Left ventricle myocardium inferior (tissue), 1 donor: ENCODE results near the gene ARSI. TPM values are rescaled to one million over a fixed set of nuclear protein-coding genes. Genes with fewer than 3 reads are reported as not detected.
"Not testable (repeated sequence)": the region's sequence is repeated elsewhere in the genome, so short reads cannot be mapped to it uniquely, and the experiment has no call there.

ENCODE experiments used
- DNase-seq: peaks from one replicate; pipeline ENCODE4 v3.0.0-alpha.2; 2020
- H3K27ac ChIP-seq: fragments of 200-600 bp; replicated peaks from 2 replicates; pipeline ENCODE4 v1.8.0; 2021
- H3K27me3 ChIP-seq: fragments of 200-600 bp; 2 replicates; pipeline ENCODE4 v1.8.0; 2021; ENCODE audit warnings: low read depth
- H3K36me3 ChIP-seq: fragments of 200-600 bp; 2 replicates; pipeline ENCODE4 v1.8.0; 2021
- H3K4me1 ChIP-seq: fragments of 200-600 bp; 2 replicates; pipeline ENCODE4 v1.8.0; 2021
- H3K4me3 ChIP-seq: fragments of 200-600 bp; 2 replicates; pipeline ENCODE4 v1.8.0; 2021; ENCODE audit warnings: mild to moderate bottlenecking, moderate library complexity
- H3K9me3 ChIP-seq: fragments of 200-600 bp; replicated peaks from 2 replicates; pipeline ENCODE4 v1.8.0; 2021
- CTCF ChIP-seq: fragments of 200-600 bp; IDR thresholded peaks from 2 replicates; pipeline ENCODE4 v1.8.0; 2021; ENCODE audit warnings: antibody characterized with exemption, mild to moderate bottlenecking, borderline replicate concordance
- intact Hi-C: fragments of 100-400 bp; cut with micrococcal nuclease; formaldehyde crosslinking; loops from one replicate; pipeline ENCODE4 v1.11.0; 2022
- total RNA-seq: library from RNA; stranded (reverse); fragmentation: NEBNext Ultra II Directional; extraction: Animal tissue kit (Norgen Biotek cat#: 25700); gene quantifications from one replicate; pipeline ENCODE4 v1.2.1, GENCODE V29; 2021
- donor health status: DM: no; HTN: yes; CAD: no; lungs with severe emphysema.

Gene ARSI
- total RNA-seq, 1 donor from 2014 or later: 0.16 TPM

- Histone ChIP-seq H3K27ac (no peak overlapping the region), H3K27me3 (no peaks in the 10 kb centered on the region), H3K4me1 (no peaks in the 10 kb centered on the region), H3K9me3 (no peaks in the 10 kb centered on the region), H3K4me3 (no peak overlapping the region), H3K36me3 (no peaks in the 10 kb centered on the region)
- intact Hi-C loops: no loop called here
- DNase-seq: no peak
- no peak for TF ChIP-seq CTCF
These were observed 49.1 kb downstream of the ARSI start for GRCh38 chr5:150253416-150254208.

- no peaks in the 10 kb centered on the region for H3K4me1 ChIP-seq
- no peak for TF ChIP-seq CTCF
- H3K9me3 ChIP-seq: no peaks in the 10 kb centered on the region
- no peak overlapping the region for H3K4me3 ChIP-seq
- no peak overlapping the region for H3K27ac ChIP-seq
- DNase-seq: no peak
- intact Hi-C loops: no loop called here
- H3K27me3 ChIP-seq: no peaks in the 10 kb centered on the region
- no peaks in the 10 kb centered on the region for H3K36me3 ChIP-seq
These were observed 50.2 kb downstream of the ARSI start for GRCh38 chr5:150252489-150252888.

GRCh38 chr5:150251504-150251903 lies 51.2 kb downstream of the ARSI start:
- intact Hi-C loops: no loop called here
- H3K36me3 ChIP-seq: no peaks in the 10 kb centered on the region
- H3K4me1 ChIP-seq: peaks cover 5% of the 10 kb centered on the region
- H3K27me3 ChIP-seq: no peaks in the 10 kb centered on the region
- no peak overlapping the region for H3K4me3 ChIP-seq
- H3K27ac ChIP-seq: no peak overlapping the region
- TF ChIP-seq CTCF: no peak
- no peaks in the 10 kb centered on the region for H3K9me3 ChIP-seq
- no peak for DNase-seq

- intact Hi-C loops: no loop called here
- TF ChIP-seq CTCF: no peak
- no peak overlapping the region for H3K4me3 ChIP-seq
- no peaks in the 10 kb centered on the region for H3K27me3 ChIP-seq
- H3K9me3 ChIP-seq: no peaks in the 10 kb centered on the region
- peaks cover 23% of the 10 kb centered on the region for H3K4me1 ChIP-seq
- H3K36me3 ChIP-seq: no peaks in the 10 kb centered on the region
- DNase-seq: no peak
- H3K27ac ChIP-seq: no peak overlapping the region
These were observed 53.0 kb downstream of the ARSI start for GRCh38 chr5:150249744-150250143.

- Histone ChIP-seq H3K36me3 (no peaks in the 10 kb centered on the region), H3K4me3 (no peak overlapping the region), H3K27me3 (no peaks in the 10 kb centered on the region), H3K27ac (no peak overlapping the region), H3K4me1 (peaks cover 31% of the 10 kb centered on the region), H3K9me3 (no peaks in the 10 kb centered on the region)
- no peak for TF ChIP-seq CTCF
- DNase-seq: no peak
- intact Hi-C loops: no loop called here
These were observed 53.8 kb downstream of the ARSI start for GRCh38 chr5:150248946-150249345.

GRCh38 chr5:150248493-150248892 lies 54.2 kb downstream of the ARSI start:
- DNase-seq, intact Hi-C loops, H3K9me3 ChIP-seq, H3K36me3 ChIP-seq, H3K27me3 ChIP-seq, H3K4me3 ChIP-seq, H3K27ac ChIP-seq: not testable (repeated sequence)
- peaks cover 31% of the 10 kb centered on the region for H3K4me1 ChIP-seq
